Stimulated activated naive B cell treated with anti-CD40 and anti-IgM and Interleukin-4, amounts not matched to agents 10 μg/mL and 1 μg/mL and 100 μg/mL, for 72 hours (primary cell): ENCODE data around the gene TK2.

Experiments used
- ATAC-seq, 2 donors: fragments of 150-1000 bp; cut with Tn5 transposase; replicated peaks; 2 replicates each; pipeline ENCODE4 v1.10.0; 2021; ENCODE audit warnings: moderate library complexity in 1 of 2
- DNase-seq: peaks from one replicate; pipeline ENCODE4 v3.0.0; 2021
- H3K27ac Mint-ChIP-seq: one replicate; pipeline ENCODE4 v1.8.0; 2022; ENCODE audit warnings: mild to moderate bottlenecking, mixed read lengths
- H3K27me3 Mint-ChIP-seq, 2 donors: one replicate each; pipeline ENCODE4 v1.8.0; 2022; ENCODE audit warnings: mixed read lengths in 2 of 2
- H3K36me3 Mint-ChIP-seq, 2 donors: one replicate each; pipeline ENCODE4 v1.8.0; 2022; ENCODE audit warnings: mixed read lengths in 2 of 2, mild to moderate bottlenecking in 1 of 2
- H3K4me1 Mint-ChIP-seq, 2 donors: one replicate each; pipeline ENCODE4 v1.8.0; 2022; ENCODE audit warnings: mixed read lengths in 2 of 2, mild to moderate bottlenecking in 1 of 2
- H3K4me3 Mint-ChIP-seq, 2 donors: one replicate each; pipeline ENCODE4 v1.8.0; 2022; ENCODE audit warnings: mild to moderate bottlenecking in 2 of 2, mixed read lengths in 2 of 2, moderate library complexity in 1 of 2
- H3K9me3 Mint-ChIP-seq, 2 donors: one replicate each; pipeline ENCODE4 v1.8.0; 2022; ENCODE audit warnings: mixed read lengths in 2 of 2, mild to moderate bottlenecking in 1 of 2

The TK2 gene

GRCh38 chr16:66478733-66479511 lies 71.0 kb downstream of the TK2 start:
- ATAC-seq = peak; percentile 79 to 82
- Mint-ChIP-seq H3K4me1 (peaks cover 31 to 41% of the 10 kb centered on the region in 2 donors), H3K9me3 (no peaks in the 10 kb centered on the region), H3K27me3 (peaks cover 14 to 27% of the 10 kb centered on the region in 2 donors), H3K27ac (peak overlapping the region; percentile 3), H3K4me3 (no peak overlapping the region), H3K36me3 (no peaks in the 10 kb centered on the region)
- DNase-seq = peak; percentile 51

- DNase-seq (no peak), ATAC-seq (no peak)
- H3K4me3 Mint-ChIP-seq = no peak overlapping the region
- H3K9me3 Mint-ChIP-seq = no peaks in the 10 kb centered on the region
- H3K36me3 Mint-ChIP-seq = no peaks in the 10 kb centered on the region
- H3K27ac Mint-ChIP-seq = no peak overlapping the region
- H3K27me3 Mint-ChIP-seq = peaks cover 14 to 32% of the 10 kb centered on the region in 2 donors
- H3K4me1 Mint-ChIP-seq = peaks cover 20 to 33% of the 10 kb centered on the region in 2 donors
Measured at GRCh38 chr16:66477028-66477515, 72.8 kb downstream of the TK2 start.

- H3K27me3 Mint-ChIP-seq = peaks cover 14 to 36% of the 10 kb centered on the region in 2 donors
- no peaks in the 10 kb centered on the region for H3K36me3 Mint-ChIP-seq
- no peak overlapping the region for H3K27ac Mint-ChIP-seq
- H3K9me3 Mint-ChIP-seq = no peaks in the 10 kb centered on the region
- peaks cover 20 to 33% of the 10 kb centered on the region in 2 donors for H3K4me1 Mint-ChIP-seq
- no peak for DNase-seq
- H3K4me3 Mint-ChIP-seq = no peak overlapping the region
- no peak for ATAC-seq
Measured at GRCh38 chr16:66476328-66477027, 73.4 kb downstream of the TK2 start.

- ATAC-seq (no peak), DNase-seq (no peak)
- H3K27ac Mint-ChIP-seq = no peak overlapping the region
- no peaks in the 10 kb centered on the region for H3K36me3 Mint-ChIP-seq
- peaks cover 20 to 33% of the 10 kb centered on the region in 2 donors for H3K4me1 Mint-ChIP-seq
- peaks cover 16 to 41% of the 10 kb centered on the region in 2 donors for H3K27me3 Mint-ChIP-seq
- no peak overlapping the region for H3K4me3 Mint-ChIP-seq
- H3K9me3 Mint-ChIP-seq = no peaks in the 10 kb centered on the region
Measured at GRCh38 chr16:66475232-66475631, 74.7 kb downstream of the TK2 start.

- H3K27me3 Mint-ChIP-seq = peaks cover 20 to 41% of the 10 kb centered on the region in 2 donors
- DNase-seq = peak; percentile 63
- ATAC-seq = peak; percentile 97
- no peaks in the 10 kb centered on the region for H3K9me3 Mint-ChIP-seq
- no peak overlapping the region for H3K4me3 Mint-ChIP-seq
- no peaks in the 10 kb centered on the region for H3K36me3 Mint-ChIP-seq
- peak overlapping the region; percentile 60 for H3K27ac Mint-ChIP-seq
- H3K4me1 Mint-ChIP-seq = peaks cover 20 to 33% of the 10 kb centered on the region in 2 donors
Measured at GRCh38 chr16:66474750-66475199, 75.1 kb downstream of the TK2 start.

- Mint-ChIP-seq H3K4me1 (peaks cover 17 to 29% of the 10 kb centered on the region in 2 donors), H3K9me3 (no peaks in the 10 kb centered on the region), H3K36me3 (no peaks in the 10 kb centered on the region), H3K27me3 (peaks cover 28 to 50% of the 10 kb centered on the region in 2 donors), H3K27ac (no peak overlapping the region), H3K4me3 (no peak overlapping the region)
- DNase-seq = no peak
- ATAC-seq = no peak
Measured at GRCh38 chr16:66473654-66474519, 76.0 kb downstream of the TK2 start.

GRCh38 chr16:66473051-66473571 lies 76.8 kb downstream of the TK2 start:
- no peaks in the 10 kb centered on the region for H3K9me3 Mint-ChIP-seq
- H3K4me1 Mint-ChIP-seq = peaks cover 13 to 23% of the 10 kb centered on the region in 2 donors
- DNase-seq (no peak), ATAC-seq (no peak)
- no peak overlapping the region for H3K27ac Mint-ChIP-seq
- H3K4me3 Mint-ChIP-seq = no peak overlapping the region
- no peaks in the 10 kb centered on the region for H3K36me3 Mint-ChIP-seq
- peaks cover 34 to 56% of the 10 kb centered on the region in 2 donors for H3K27me3 Mint-ChIP-seq

- H3K9me3 Mint-ChIP-seq = no peaks in the 10 kb centered on the region
- peaks cover 36 to 55% of the 10 kb centered on the region in 2 donors for H3K27me3 Mint-ChIP-seq
- ATAC-seq = no peak
- no peak overlapping the region for H3K4me3 Mint-ChIP-seq
- H3K27ac Mint-ChIP-seq = no peak overlapping the region
- H3K4me1 Mint-ChIP-seq = peaks cover 8 to 17% of the 10 kb centered on the region in 2 donors
- no peaks in the 10 kb centered on the region for H3K36me3 Mint-ChIP-seq
- no peak for DNase-seq
Measured at GRCh38 chr16:66471716-66472393, 78.1 kb downstream of the TK2 start.

GRCh38 chr16:66471264-66471663 lies 78.7 kb downstream of the TK2 start:
- no peaks in the 10 kb centered on the region for H3K36me3 Mint-ChIP-seq
- H3K9me3 Mint-ChIP-seq = peaks cover 0 to under 1% of the 10 kb centered on the region in 2 donors
- ATAC-seq = no peak
- no peak overlapping the region for H3K4me3 Mint-ChIP-seq
- no peak overlapping the region for H3K27ac Mint-ChIP-seq
- DNase-seq = no peak
- H3K4me1 Mint-ChIP-seq = peaks cover 8 to 17% of the 10 kb centered on the region in 2 donors
- peaks cover 38 to 57% of the 10 kb centered on the region in 2 donors for H3K27me3 Mint-ChIP-seq

GRCh38 chr16:66470556-66470955 lies 79.4 kb downstream of the TK2 start:
- H3K9me3 Mint-ChIP-seq = peaks cover 0 to 1% of the 10 kb centered on the region in 2 donors
- H3K4me3 Mint-ChIP-seq = no peak overlapping the region
- DNase-seq (no peak), ATAC-seq (no peak)
- peaks cover 40 to 60% of the 10 kb centered on the region in 2 donors for H3K27me3 Mint-ChIP-seq
- H3K36me3 Mint-ChIP-seq = no peaks in the 10 kb centered on the region
- no peak overlapping the region for H3K27ac Mint-ChIP-seq
- H3K4me1 Mint-ChIP-seq = peaks cover 8 to 17% of the 10 kb centered on the region in 2 donors

GRCh38 chr16:66469947-66470546 lies 79.9 kb downstream of the TK2 start:
- ATAC-seq = no peak
- DNase-seq = no peak
- H3K9me3 Mint-ChIP-seq = peaks cover 0 to 1% of the 10 kb centered on the region in 2 donors

GRCh38 chr16:66469291-66469946 lies 80.5 kb downstream of the TK2 start:
- Mint-ChIP-seq H3K27ac (no peak overlapping the region), H3K27me3 (peaks cover 42 to 56% of the 10 kb centered on the region in 2 donors), H3K4me3 (no peak overlapping the region), H3K4me1 (peaks cover 0 to 9% of the 10 kb centered on the region in 2 donors), H3K9me3 (peaks cover 0 to 1% of the 10 kb centered on the region in 2 donors), H3K36me3 (no peaks in the 10 kb centered on the region)
- no peak for DNase-seq
- ATAC-seq = no peak

More at GRCh38 chr16:66469947-66470546, 79.9 kb downstream of the TK2 start:
- Mint-ChIP-seq H3K36me3 (no peaks in the 10 kb centered on the region), H3K4me1 (peaks cover 6 to 15% of the 10 kb centered on the region in 2 donors), H3K27me3 (peaks cover 43 to 60% of the 10 kb centered on the region in 2 donors), H3K4me3 (no peak overlapping the region), H3K27ac (no peak overlapping the region)
